HG03045 (cell line): ENCODE measurements around the gene CACNB2.

Source experiments
- ATAC-seq: cut with Tn5 transposase; IDR thresholded peaks from one replicate; pipeline ENCODE4 v1.9.1; 2021; ENCODE audit warnings: mild to moderate bottlenecking, moderate library complexity; ENCODE audit not compliant: unreplicated experiment

CACNB2 gene

GRCh38 chr10:18224626-18225445 lies 84.6 kb downstream of the CACNB2 start:
- ATAC-seq = no peak

GRCh38 chr10:18226336-18226735 lies 86.1 kb downstream of the CACNB2 start:
- no peak for ATAC-seq

GRCh38 chr10:18229826-18230225 lies 89.6 kb downstream of the CACNB2 start:
- no peak for ATAC-seq

GRCh38 chr10:18230794-18231193 lies 90.6 kb downstream of the CACNB2 start:
- no peak for ATAC-seq

- ATAC-seq = no peak
Measured at GRCh38 chr10:18231480-18231879, 91.3 kb downstream of the CACNB2 start.

GRCh38 chr10:18233775-18234174 lies 93.6 kb downstream of the CACNB2 start:
- no peak for ATAC-seq

GRCh38 chr10:18235477-18235876 lies 95.3 kb downstream of the CACNB2 start:
- no peak for ATAC-seq

GRCh38 chr10:18236756-18237155 lies 96.5 kb downstream of the CACNB2 start:
- ATAC-seq = no peak

- ATAC-seq = no peak
Measured at GRCh38 chr10:18238870-18239485, 98.8 kb downstream of the CACNB2 start.

GRCh38 chr10:18240185-18240882 lies 100.1 kb downstream of the CACNB2 start:
- ATAC-seq = no peak

GRCh38 chr10:18246967-18247366 lies 106.7 kb downstream of the CACNB2 start:
- no peak for ATAC-seq

- ATAC-seq = no peak
Measured at GRCh38 chr10:18252086-18252485, 111.9 kb downstream of the CACNB2 start.

- no peak for ATAC-seq
Measured at GRCh38 chr10:18254086-18254485, 113.9 kb downstream of the CACNB2 start.

- ATAC-seq = no peak
Measured at GRCh38 chr10:18254692-18255091, 114.5 kb downstream of the CACNB2 start.

- no peak for ATAC-seq
Measured at GRCh38 chr10:18260310-18260922, 120.2 kb downstream of the CACNB2 start.

- no peak for ATAC-seq
Measured at GRCh38 chr10:18261063-18261610, 120.9 kb downstream of the CACNB2 start.

- ATAC-seq = no peak
Measured at GRCh38 chr10:18261768-18262231, 121.6 kb downstream of the CACNB2 start.

GRCh38 chr10:18264466-18265050 lies 124.3 kb downstream of the CACNB2 start:
- no peak for ATAC-seq

- ATAC-seq = no peak
Measured at GRCh38 chr10:18268005-18268404, 127.8 kb downstream of the CACNB2 start.

GRCh38 chr10:18271491-18271890 lies 131.3 kb downstream of the CACNB2 start:
- ATAC-seq = no peak

- no peak for ATAC-seq
Measured at GRCh38 chr10:18273039-18273438, 132.8 kb downstream of the CACNB2 start.
